LNCaP clone FGC (cell line): ENCODE data around the gene OSBPL8.

Experiments
- DNase-seq: peaks from one replicate; pipeline ENCODE4 v3.0.0-alpha.2; 2011; ENCODE audit warnings: low read depth
- H3K4me3 ChIP-seq: 2 replicates; pipeline ENCODE4 v1.5.1; 2011; ENCODE audit warnings: mild to moderate bottlenecking, low read depth, low read length, control low read depth
- CTCF ChIP-seq: IDR thresholded peaks from 2 replicates; pipeline ENCODE4 v1.5.1; 2012; ENCODE audit warnings: mild to moderate bottlenecking; ENCODE audit not compliant: control insufficient read depth, insufficient read depth; ENCODE audit errors: extremely low read depth

Gene OSBPL8

DNA sequence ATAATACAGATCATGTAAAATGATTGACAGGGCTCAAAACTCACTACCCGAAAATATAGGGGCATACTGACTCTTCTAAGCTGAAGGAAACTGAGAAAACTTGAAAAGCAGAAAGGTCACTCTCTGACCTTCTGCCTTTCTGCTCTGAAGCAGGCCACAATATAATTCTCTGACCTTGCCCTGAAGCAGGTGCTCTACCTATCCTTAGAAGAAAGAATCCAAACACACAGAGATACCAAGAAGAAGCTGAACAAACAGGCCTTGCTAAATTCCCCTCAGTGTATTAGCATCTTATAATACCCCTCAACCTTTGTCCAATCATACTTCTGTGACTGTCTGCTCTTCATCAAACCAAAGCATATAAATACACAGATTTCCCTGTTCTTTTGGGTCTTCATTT is 150.5 kb downstream of the OSBPL8 start:
- no peak for TF ChIP-seq CTCF
- H3K4me3 ChIP-seq = no peak overlapping the region
- no peak for DNase-seq

GRCh38 chr12:76407710-76408109 is 151.9 kb downstream of the OSBPL8 start:
- H3K4me3 ChIP-seq = no peak overlapping the region
- DNase-seq = no peak
- no peak for TF ChIP-seq CTCF

DNA sequence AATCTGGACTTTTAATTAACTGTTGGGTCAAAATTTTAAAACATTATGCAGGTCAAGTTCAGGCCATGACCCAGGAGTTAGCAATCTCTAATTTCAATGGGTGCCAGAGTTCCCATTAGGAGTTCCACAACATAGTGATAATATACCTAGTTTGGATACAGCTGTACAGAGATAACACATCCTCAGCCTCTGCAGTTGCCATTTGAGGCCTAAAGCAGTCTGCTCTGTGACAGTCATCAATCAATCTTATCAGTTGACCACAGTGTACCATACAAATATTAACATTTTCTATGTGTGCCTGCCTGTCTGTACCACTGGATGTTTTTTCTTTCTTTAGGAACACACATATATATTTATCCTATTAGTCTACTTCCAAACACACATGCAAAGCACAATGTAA is 157.3 kb downstream of the OSBPL8 start:
- no peak for TF ChIP-seq CTCF
- no peak for DNase-seq

DNA sequence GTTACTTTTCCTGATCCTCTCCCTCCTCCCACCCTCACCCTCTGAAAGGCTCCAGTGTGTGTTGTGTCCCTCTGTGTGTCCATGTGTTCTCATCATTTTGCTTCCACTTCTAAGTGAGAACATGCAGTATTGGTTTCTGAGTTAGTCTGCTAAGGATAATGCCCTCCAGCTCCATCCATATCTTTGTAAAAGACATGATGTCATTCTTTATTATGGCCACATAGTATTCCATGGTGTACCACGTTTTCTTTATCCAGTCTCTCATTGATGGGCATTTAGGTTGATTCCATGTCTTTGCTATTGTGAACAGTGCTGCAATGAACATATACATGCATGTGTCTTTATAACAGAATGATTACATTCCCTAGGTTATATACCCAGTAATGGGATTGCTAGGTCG is 159.4 kb downstream of the OSBPL8 start:
- no peak for TF ChIP-seq CTCF
- H3K4me3 ChIP-seq = no peak overlapping the region
- DNase-seq = no peak

More for the DNA sequence above, 157.3 kb downstream of the OSBPL8 start:
- no peak overlapping the region for H3K4me3 ChIP-seq

GRCh38 chr12:76399040-76399439 is 160.5 kb downstream of the OSBPL8 start:
- no peak overlapping the region for H3K4me3 ChIP-seq
- DNase-seq = no peak
- no peak for TF ChIP-seq CTCF

DNA sequence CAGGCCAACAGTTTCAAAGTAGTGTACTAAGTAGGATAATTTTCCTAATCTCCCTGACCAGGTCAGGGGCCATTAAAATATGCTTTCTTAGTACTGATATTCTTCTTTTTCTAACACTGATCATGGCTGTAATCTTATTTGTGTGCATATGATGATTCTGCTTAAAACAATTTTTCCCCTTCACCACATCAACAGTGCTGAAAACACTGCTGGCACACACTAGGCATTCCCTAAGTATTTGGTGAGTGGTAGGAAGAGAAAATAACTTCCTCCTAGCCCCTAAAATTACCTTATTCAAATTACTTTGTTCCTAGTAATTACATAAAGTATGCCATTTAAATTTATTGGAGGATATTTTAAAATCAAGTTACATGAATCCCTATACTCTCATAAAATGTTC is 161.5 kb downstream of the OSBPL8 start:
- no peak for TF ChIP-seq CTCF
- DNase-seq = no peak

GRCh38 chr12:76391461-76391860 is 168.1 kb downstream of the OSBPL8 start:
- no peak for TF ChIP-seq CTCF
- DNase-seq = no peak
- H3K4me3 ChIP-seq = no peak overlapping the region

More for the DNA sequence above, 161.5 kb downstream of the OSBPL8 start:
- H3K4me3 ChIP-seq = no peak overlapping the region
